Natural killer cell (primary cell): ENCODE measurements around the gene CRNKL1. TPM values are rescaled to one million over a fixed set of nuclear protein-coding genes. Genes with fewer than 3 reads are reported as not detected.

Experiments used
- ATAC-seq, 3 donors: fragments of 150-1000 bp in 2 of 3; fragments of 200-7000 bp in 1 of 3; cut with Tn5 transposase; 1 replicate in 1 of 3; 2 replicates in 2 of 3; pipeline ENCODE4 v1.10.0; 2021; ENCODE audit warnings: mild to moderate bottlenecking in 2 of 3, moderate library complexity in 2 of 3
- DNase-seq, 2 donors: peaks; one replicate each; pipeline versions ENCODE4 v3.0.0 to v3.0.0-alpha.2; 2013 to 2021; ENCODE audit warnings: mixed read lengths in 1 of 2
- H3K27ac ChIP-seq: one replicate; pipeline ENCODE4 v1.5.1; 2013; ENCODE audit warnings: mild to moderate bottlenecking, low read length
- H3K27me3 ChIP-seq: one replicate; pipeline ENCODE4 v1.6.1; 2013; ENCODE audit warnings: low read length; ENCODE audit not compliant: control insufficient read depth, insufficient read depth
- H3K36me3 ChIP-seq: one replicate; pipeline ENCODE4 v1.6.1; 2013; ENCODE audit warnings: low read length; ENCODE audit not compliant: control insufficient read depth, insufficient read depth
- H3K4me1 ChIP-seq: one replicate; pipeline ENCODE4 v1.6.1; 2013; ENCODE audit warnings: low read length; ENCODE audit not compliant: control insufficient read depth, insufficient read depth
- H3K4me3 ChIP-seq: one replicate; pipeline ENCODE4 v1.5.1; 2013; ENCODE audit warnings: low read length
- H3K9me3 ChIP-seq: one replicate; pipeline ENCODE4 v1.6.1; 2013; ENCODE audit warnings: low read length; ENCODE audit not compliant: control insufficient read depth, insufficient read depth
- H3K27ac Mint-ChIP-seq, 2 donors: one replicate each; pipeline ENCODE4 v1.8.0; 2022; ENCODE audit warnings: mild to moderate bottlenecking in 2 of 2, mixed read lengths in 2 of 2, moderate library complexity in 1 of 2
- H3K27me3 Mint-ChIP-seq, 2 donors: one replicate each; pipeline ENCODE4 v1.8.0; 2022; ENCODE audit warnings: low read depth in 2 of 2, mixed read lengths in 2 of 2
- H3K36me3 Mint-ChIP-seq: one replicate; pipeline ENCODE4 v1.8.0; 2022; ENCODE audit warnings: mixed read lengths
- H3K4me1 Mint-ChIP-seq, 2 donors: one replicate each; pipeline ENCODE4 v1.8.0; 2022; ENCODE audit warnings: mixed read lengths in 2 of 2
- H3K4me3 Mint-ChIP-seq: one replicate; pipeline ENCODE4 v1.8.0; 2022; ENCODE audit warnings: mild to moderate bottlenecking, moderate library complexity, mixed read lengths
- H3K9me3 Mint-ChIP-seq, 2 donors: one replicate each; pipeline ENCODE4 v1.8.0; 2022; ENCODE audit warnings: mixed read lengths in 2 of 2
- CTCF ChIP-seq: fragments of 200-600 bp; IDR thresholded peaks from one replicate; pipeline ENCODE4 v1.8.0; 2022; ENCODE audit warnings: antibody characterized with exemption
- WGBS: methylation state at CpG from one replicate; pipeline ENCODE4 v1.1.7; 2013; ENCODE audit warnings: missing lambda C conversion rate; ENCODE audit not compliant: insufficient coverage; 5-methylcytosine and 5-hydroxymethylcytosine counted together
- intact Hi-C: fragments of 100-400 bp; cut with micrococcal nuclease; formaldehyde crosslinking; loops from one replicate; pipeline ENCODE4 v1.14.2; 2022
- total RNA-seq, 4 donors: library from RNA; stranded (reverse); fragments of 120-200 nt in 1 of 4; gene quantifications; one replicate each; pipeline versions ENCODE4 v1.2.3 to v1.2.4, GENCODE V29; 2013 to 2022

Gene CRNKL1
- total RNA-seq, 3 donors from 2014 or later (not counting 1 experiment from before 2014, with no cell fraction given): 30.8 to 34.5 (median 31.6) TPM

- Histone ChIP-seq H3K27me3 (no peaks in the 10 kb centered on the region), H3K4me3 (no peak overlapping the region), H3K27ac (no peak overlapping the region), H3K9me3 (no peaks in the 10 kb centered on the region), H3K4me1 (no peaks in the 10 kb centered on the region), H3K36me3 (no peaks in the 10 kb centered on the region)
- intact Hi-C loops: no loop called here
- ATAC-seq (no peak), DNase-seq (no peak)
- Mint-ChIP-seq H3K4me1 (no peaks in the 10 kb centered on the region), H3K4me3 (no peak overlapping the region), H3K27me3 (peaks cover 6 to 7% of the 10 kb centered on the region in 2 donors), H3K9me3 (no peaks in the 10 kb centered on the region), H3K27ac (no peak overlapping the region), H3K36me3 (no peaks in the 10 kb centered on the region)
- 71% methylated on average over 6 of the region's 6 CpGs for WGBS
- TF ChIP-seq CTCF: no peak
These were observed 65.8 kb downstream of the CRNKL1 start for GRCh38 chr20:19986419-19986818.

Other genes with a start within 250 kb of the CRNKL1 start
- 10 to 100 TPM; 20.8 to 25.1 (median 23.8) TPM for gene NAA20, start 35.1 kb downstream of the CRNKL1 start, total RNA-seq
- gene CFAP61, start 66 bp upstream of the CRNKL1 start, total RNA-seq: 1 to 10 TPM; 1.0 to 2.1 (median 1.3) TPM